ENCODE data around the gene PSPC1. TPM values are rescaled to one million over a fixed set of nuclear protein-coding genes. Genes with fewer than 3 reads are reported as not detected.
"Not testable (repeated sequence)": the region's sequence is repeated elsewhere in the genome, so short reads cannot be mapped to it uniquely, and the experiment has no call there.

Gene PSPC1
- total RNA-seq, 1 donor from 2014 or later, result 84.2 TPM

- Mint-ChIP-seq H3K9me3 (ENCODE audit: unreplicated experiment) (no peaks in the 10 kb centered on the region), H3K27me3 (ENCODE audit: unreplicated experiment) (no peaks in the 10 kb centered on the region), H3K4me3 (ENCODE audit: unreplicated experiment) (no peak overlapping the region), H3K36me3 (ENCODE audit: unreplicated experiment) (peaks cover 5% of the 10 kb centered on the region), H3K27ac (ENCODE audit: unreplicated experiment) (no peak overlapping the region), H3K4me1 (ENCODE audit: low read depth, unreplicated experiment) (no peaks in the 10 kb centered on the region)
- no peak for TF ChIP-seq CTCF (IDR thresholded peaks at IDR 0.05; ENCODE audit: partially characterized antibody, unreplicated experiment)
- DNase-seq, result no peak
Observed at GRCh38 chr13:19795956-19796355, 13.2 kb upstream of the PSPC1 start.

- Mint-ChIP-seq H3K9me3 (ENCODE audit: unreplicated experiment) (peaks cover 1% of the 10 kb centered on the region), H3K4me3 (ENCODE audit: unreplicated experiment) (no peak overlapping the region), H3K36me3 (ENCODE audit: unreplicated experiment) (no peaks in the 10 kb centered on the region), H3K4me1 (ENCODE audit: low read depth, unreplicated experiment) (no peaks in the 10 kb centered on the region), H3K27me3 (ENCODE audit: unreplicated experiment) (no peaks in the 10 kb centered on the region), H3K27ac (ENCODE audit: unreplicated experiment) (no peak overlapping the region)
- DNase-seq, result no peak
- no peak for TF ChIP-seq CTCF (IDR thresholded peaks at IDR 0.05; ENCODE audit: partially characterized antibody, unreplicated experiment)
Observed at GRCh38 chr13:19794631-19795030, 11.9 kb upstream of the PSPC1 start.

GRCh38 chr13:19791953-19792537 is 9.3 kb upstream of the PSPC1 start:
- no peak for DNase-seq
- Mint-ChIP-seq H3K9me3 (ENCODE audit: unreplicated experiment) (peaks cover 1% of the 10 kb centered on the region), H3K4me1 (ENCODE audit: low read depth, unreplicated experiment) (no peaks in the 10 kb centered on the region), H3K36me3 (ENCODE audit: unreplicated experiment) (no peaks in the 10 kb centered on the region), H3K27ac (ENCODE audit: unreplicated experiment) (no peak overlapping the region), H3K4me3 (ENCODE audit: unreplicated experiment) (no peak overlapping the region), H3K27me3 (ENCODE audit: unreplicated experiment) (no peaks in the 10 kb centered on the region)
- TF ChIP-seq CTCF (IDR thresholded peaks at IDR 0.05; ENCODE audit: partially characterized antibody, unreplicated experiment), result no peak

GRCh38 chr13:19782049-19782726 is 557 bp downstream of the PSPC1 start:
- H3K27me3 Mint-ChIP-seq (ENCODE audit: unreplicated experiment), result peaks cover 15% of the 10 kb centered on the region
- peaks cover 5% of the 10 kb centered on the region for H3K36me3 Mint-ChIP-seq (ENCODE audit: unreplicated experiment)
- peak overlapping the region; percentile 97 for H3K27ac Mint-ChIP-seq (ENCODE audit: unreplicated experiment)
- peaks cover 2% of the 10 kb centered on the region for H3K4me1 Mint-ChIP-seq (ENCODE audit: low read depth, unreplicated experiment)
- peaks cover 6% of the 10 kb centered on the region for H3K9me3 Mint-ChIP-seq (ENCODE audit: unreplicated experiment)
- no peak for TF ChIP-seq CTCF (IDR thresholded peaks at IDR 0.05; ENCODE audit: partially characterized antibody, unreplicated experiment)
- peak; percentile 69 for DNase-seq
- H3K4me3 Mint-ChIP-seq (ENCODE audit: unreplicated experiment), result peak overlapping the region; percentile 93

GRCh38 chr13:19781526-19781925 is 1.2 kb downstream of the PSPC1 start:
- Mint-ChIP-seq H3K4me1 (ENCODE audit: low read depth, unreplicated experiment) (peaks cover 2% of the 10 kb centered on the region), H3K27ac (ENCODE audit: unreplicated experiment) (peak overlapping the region; percentile 97)

GRCh38 chr13:19780753-19781418 is 1.9 kb downstream of the PSPC1 start:
- Mint-ChIP-seq H3K27ac (ENCODE audit: unreplicated experiment) (peak overlapping the region; percentile 68), H3K4me3 (ENCODE audit: unreplicated experiment) (peak overlapping the region; percentile 93), H3K27me3 (ENCODE audit: unreplicated experiment) (peaks cover 15% of the 10 kb centered on the region)
- H3K36me3 Mint-ChIP-seq (ENCODE audit: unreplicated experiment); H3K9me3 Mint-ChIP-seq (ENCODE audit: unreplicated experiment); DNase-seq; H3K4me1 Mint-ChIP-seq (ENCODE audit: low read depth, unreplicated experiment): not testable (repeated sequence)

More at GRCh38 chr13:19781526-19781925, 1.2 kb downstream of the PSPC1 start:
- peak overlapping the region; percentile 93 for H3K4me3 Mint-ChIP-seq (ENCODE audit: unreplicated experiment)
- H3K9me3 Mint-ChIP-seq (ENCODE audit: unreplicated experiment), result peaks cover 6% of the 10 kb centered on the region
- peaks cover 15% of the 10 kb centered on the region for H3K27me3 Mint-ChIP-seq (ENCODE audit: unreplicated experiment)
- DNase-seq, result no peak
- peaks cover 5% of the 10 kb centered on the region for H3K36me3 Mint-ChIP-seq (ENCODE audit: unreplicated experiment)
- no peak for TF ChIP-seq CTCF (IDR thresholded peaks at IDR 0.05; ENCODE audit: partially characterized antibody, unreplicated experiment)
